ENCODE results near the gene CRYBG1.
A peak's percentile ranks its signal among the peaks of the same experiment; 100 is the strongest.

CRYBG1 gene

DNA sequence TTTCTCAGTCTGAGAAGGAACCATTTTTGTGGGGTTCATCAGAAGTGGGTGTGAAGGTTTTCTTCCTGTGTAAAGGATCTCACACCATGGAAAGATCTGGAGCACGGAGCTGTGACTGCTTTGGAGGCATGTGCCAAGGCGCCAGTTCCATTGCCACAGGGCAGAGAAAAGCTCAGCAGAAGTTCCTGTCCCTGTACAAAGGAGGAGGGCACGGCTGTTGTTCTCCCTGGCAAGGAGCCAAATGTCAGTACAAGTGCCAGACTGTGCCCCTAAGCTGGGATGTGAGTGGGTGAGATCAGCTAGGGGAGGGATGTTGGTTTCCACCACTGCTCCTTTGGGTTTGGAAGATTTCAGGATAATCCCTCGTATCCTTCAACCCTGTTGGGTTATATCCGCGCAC is 117.3 kb downstream of the CRYBG1 start:
- no peak for TF ChIP-seq MYC (IDR thresholded peaks at IDR 0.05; ENCODE audit: low read depth, low read length)
- TF ChIP-seq, protein P1, sequence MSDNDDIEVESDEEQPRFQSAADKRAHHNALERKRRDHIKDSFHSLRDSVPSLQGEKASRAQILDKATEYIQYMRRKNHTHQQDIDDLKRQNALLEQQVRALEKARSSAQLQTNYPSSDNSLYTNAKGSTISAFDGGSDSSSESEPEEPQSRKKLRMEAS (IDR thresholded peaks at IDR 0.05; ENCODE audit: low read depth, low read length) = no peak
- TF ChIP-seq, protein P2, sequence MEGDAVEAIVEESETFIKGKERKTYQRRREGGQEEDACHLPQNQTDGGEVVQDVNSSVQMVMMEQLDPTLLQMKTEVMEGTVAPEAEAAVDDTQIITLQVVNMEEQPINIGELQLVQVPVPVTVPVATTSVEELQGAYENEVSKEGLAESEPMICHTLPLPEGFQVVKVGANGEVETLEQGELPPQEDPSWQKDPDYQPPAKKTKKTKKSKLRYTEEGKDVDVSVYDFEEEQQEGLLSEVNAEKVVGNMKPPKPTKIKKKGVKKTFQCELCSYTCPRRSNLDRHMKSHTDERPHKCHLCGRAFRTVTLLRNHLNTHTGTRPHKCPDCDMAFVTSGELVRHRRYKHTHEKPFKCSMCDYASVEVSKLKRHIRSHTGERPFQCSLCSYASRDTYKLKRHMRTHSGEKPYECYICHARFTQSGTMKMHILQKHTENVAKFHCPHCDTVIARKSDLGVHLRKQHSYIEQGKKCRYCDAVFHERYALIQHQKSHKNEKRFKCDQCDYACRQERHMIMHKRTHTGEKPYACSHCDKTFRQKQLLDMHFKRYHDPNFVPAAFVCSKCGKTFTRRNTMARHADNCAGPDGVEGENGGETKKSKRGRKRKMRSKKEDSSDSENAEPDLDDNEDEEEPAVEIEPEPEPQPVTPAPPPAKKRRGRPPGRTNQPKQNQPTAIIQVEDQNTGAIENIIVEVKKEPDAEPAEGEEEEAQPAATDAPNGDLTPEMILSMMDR (IDR thresholded peaks at IDR 0.05; ENCODE audit: low read depth, low read length) = no peak
- TF ChIP-seq POLR2A (IDR thresholded peaks at IDR 0.05; ENCODE audit: extremely low read depth, insufficient read length) = no peak
- DNase-seq (ENCODE audit: low read depth) = peak; percentile 36

DNA sequence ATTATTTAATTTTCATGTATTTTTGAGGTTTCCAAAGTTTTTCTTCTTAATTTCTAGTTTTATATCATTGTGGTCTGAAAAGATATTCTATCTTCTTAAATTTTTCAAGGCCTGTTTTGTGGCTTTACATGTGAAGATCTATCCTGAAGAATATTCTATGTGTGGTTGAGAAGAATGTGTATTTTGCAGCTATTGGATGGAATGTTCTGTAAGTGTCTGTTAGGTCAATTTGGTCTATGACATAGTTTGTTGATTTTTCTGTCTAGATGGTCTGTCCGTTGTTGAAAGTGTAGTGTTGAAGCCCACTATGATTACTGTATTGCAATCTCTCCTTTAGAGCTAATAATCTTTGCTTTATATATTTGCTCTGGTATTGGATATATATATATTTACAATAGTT is 125.7 kb downstream of the CRYBG1 start:
- no peak for DNase-seq (ENCODE audit: low read depth)
- TF ChIP-seq MYC (IDR thresholded peaks at IDR 0.05; ENCODE audit: low read depth, low read length) = no peak

More for the DNA sequence above, 117.3 kb downstream of the CRYBG1 start:
- no peak overlapping the region for H3K4me3 ChIP-seq (ENCODE audit: low read depth, low read length)

DNA sequence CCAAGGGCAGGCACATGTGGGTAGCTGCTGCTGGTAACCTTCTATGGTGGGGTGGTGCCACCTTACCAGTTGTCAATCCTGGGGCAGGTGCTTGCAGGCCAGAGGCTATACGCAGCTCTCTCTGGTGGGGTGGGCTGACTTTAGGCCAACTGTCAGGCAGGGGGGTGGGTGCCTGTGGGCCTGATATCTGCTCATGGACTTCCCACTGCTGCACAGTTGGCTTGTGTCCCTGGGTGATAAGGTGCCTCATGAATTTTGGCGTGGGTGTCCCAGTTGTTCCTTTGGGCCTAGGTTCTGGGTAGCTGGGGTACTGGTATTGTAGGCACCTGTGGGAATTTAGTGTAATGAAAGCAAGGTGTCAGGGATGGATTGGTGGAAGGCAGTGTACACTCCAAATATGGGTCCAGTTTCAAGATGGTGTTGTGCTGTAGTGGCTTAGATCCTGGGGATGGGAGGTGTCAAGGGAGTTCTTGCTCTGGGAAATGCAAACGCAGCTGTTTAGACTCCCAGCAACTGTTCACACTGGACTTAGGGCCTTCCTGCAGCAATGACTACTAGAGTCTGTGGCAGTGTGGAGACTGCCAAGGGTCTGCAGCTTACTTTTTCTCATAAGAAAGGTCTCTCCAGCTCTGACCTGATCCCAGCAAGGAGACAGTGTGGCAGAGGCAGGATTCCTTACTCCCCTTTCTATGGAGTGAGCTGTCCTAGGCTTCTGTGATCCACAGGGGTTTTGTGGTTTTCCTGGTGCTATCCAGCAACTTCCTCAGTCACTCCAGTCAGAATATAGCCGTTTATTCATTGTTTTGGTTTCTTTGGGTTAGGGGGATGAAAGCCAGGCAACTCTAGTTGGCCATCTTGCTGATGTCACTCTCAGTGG is 128.2 kb downstream of the CRYBG1 start:
- H3K4me3 ChIP-seq (ENCODE audit: low read depth, low read length) = no peak overlapping the region
- TF ChIP-seq, protein P1 (IDR thresholded peaks at IDR 0.05; ENCODE audit: low read depth, low read length) = no peak
- TF ChIP-seq, protein P2 (IDR thresholded peaks at IDR 0.05; ENCODE audit: low read depth, low read length) = no peak
- TF ChIP-seq POLR2A (IDR thresholded peaks at IDR 0.05; ENCODE audit: extremely low read depth, insufficient read length) = no peak
- TF ChIP-seq MYC (IDR thresholded peaks at IDR 0.05; ENCODE audit: low read depth, low read length) = no peak
- DNase-seq (ENCODE audit: low read depth) = no peak

More for the DNA sequence above, 125.7 kb downstream of the CRYBG1 start:
- no peak overlapping the region for H3K4me3 ChIP-seq (ENCODE audit: low read depth, low read length)

DNA sequence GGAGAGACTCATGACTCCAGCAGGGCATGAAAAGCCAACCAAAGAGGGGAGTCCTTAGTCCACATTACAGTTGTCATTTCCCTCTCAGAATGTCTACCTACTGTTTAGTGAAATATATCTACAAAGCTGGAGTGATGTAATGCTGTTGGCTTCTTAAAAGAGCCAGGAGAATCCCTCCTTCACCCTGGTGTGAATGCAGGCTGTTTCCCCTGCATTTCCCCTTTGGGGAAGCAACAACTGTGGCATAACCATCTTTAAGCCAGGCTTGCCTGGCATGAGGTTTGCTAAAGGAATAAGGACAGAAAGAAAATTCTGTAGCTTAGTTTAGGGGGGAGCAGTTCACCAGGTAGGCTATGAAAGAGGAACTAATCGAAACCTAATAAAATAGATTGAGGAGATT is 129.5 kb downstream of the CRYBG1 start:
- TF ChIP-seq, protein P1 (IDR thresholded peaks at IDR 0.05; ENCODE audit: low read depth, low read length) = no peak
- TF ChIP-seq MYC (IDR thresholded peaks at IDR 0.05; ENCODE audit: low read depth, low read length) = no peak
- TF ChIP-seq POLR2A (IDR thresholded peaks at IDR 0.05; ENCODE audit: extremely low read depth, insufficient read length) = no peak
- TF ChIP-seq, protein P2 (IDR thresholded peaks at IDR 0.05; ENCODE audit: low read depth, low read length) = no peak
- no peak overlapping the region for H3K4me3 ChIP-seq (ENCODE audit: low read depth, low read length)
- DNase-seq (ENCODE audit: low read depth) = peak; percentile 51

DNA sequence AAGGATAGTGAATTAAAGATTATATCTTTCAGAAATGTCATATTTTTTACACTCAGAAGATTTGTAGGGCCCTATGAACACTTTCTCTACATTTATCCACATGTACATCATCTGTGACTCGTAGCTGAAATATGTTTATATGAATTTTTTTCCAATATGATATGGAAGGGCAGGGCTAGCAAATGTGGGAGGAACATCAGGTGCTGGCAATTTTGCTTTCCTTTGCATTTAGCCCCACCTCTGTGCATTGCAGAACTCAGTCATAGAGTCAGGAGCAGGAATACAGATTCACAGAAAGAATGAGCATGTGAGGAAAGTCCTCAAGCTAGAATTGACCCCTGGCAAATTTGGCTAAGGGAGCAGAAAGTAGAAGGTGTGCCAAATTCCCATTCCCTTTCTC is 129.9 kb downstream of the CRYBG1 start:
- no peak for DNase-seq (ENCODE audit: low read depth)
- no peak for TF ChIP-seq POLR2A (IDR thresholded peaks at IDR 0.05; ENCODE audit: extremely low read depth, insufficient read length)
- H3K4me3 ChIP-seq (ENCODE audit: low read depth, low read length) = no peak overlapping the region

DNA sequence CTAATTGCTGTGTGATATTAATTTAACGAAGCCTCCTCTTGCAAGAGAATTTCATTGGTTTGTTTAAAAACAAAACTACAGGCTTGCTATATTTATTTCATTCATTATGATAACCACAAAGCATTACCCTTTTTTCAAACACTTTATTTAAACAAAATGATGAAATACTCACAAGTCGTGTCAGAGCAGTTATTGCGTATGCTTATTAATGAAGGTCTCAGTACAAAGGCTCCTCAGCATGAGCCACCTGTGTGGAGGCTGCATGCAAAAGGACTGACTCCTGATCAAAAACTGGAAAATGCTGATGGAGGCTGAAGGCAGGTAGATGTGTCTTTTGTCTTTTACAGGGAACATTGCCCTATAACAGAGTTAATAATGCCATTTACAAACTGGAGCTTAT is 130.5 kb downstream of the CRYBG1 start:
- TF ChIP-seq MYC (IDR thresholded peaks at IDR 0.05; ENCODE audit: low read depth, low read length) (no peak), POLR2A (IDR thresholded peaks at IDR 0.05; ENCODE audit: extremely low read depth, insufficient read length) (no peak)
- TF ChIP-seq, protein P2 (IDR thresholded peaks at IDR 0.05; ENCODE audit: low read depth, low read length) = no peak
- TF ChIP-seq, protein P1 (IDR thresholded peaks at IDR 0.05; ENCODE audit: low read depth, low read length) = no peak
- no peak overlapping the region for H3K4me3 ChIP-seq (ENCODE audit: low read depth, low read length)
- no peak for DNase-seq (ENCODE audit: low read depth)
